ENCODE data around the gene SPSB4. TPM values are rescaled to one million over a fixed set of nuclear protein-coding genes. Genes with fewer than 3 reads are reported as not detected.

The SPSB4 gene
- total and polyA plus RNA-seq, 9 of the 15 experiments (the other 6 are each of a cell fraction or from before 2014, with no cell fraction given), result not detected

- TF ChIP-seq ZNF512 (tag; IDR thresholded peaks at IDR 0.05) (no peak), CBFA2T3 (IDR thresholded peaks at IDR 0.05) (peak; percentile 23; the same call in 1 of the 2 replicates), ILF3 (IDR thresholded peaks at IDR 0.05; ENCODE audit: borderline replicate concordance) (no peak), CHAMP1 (IDR thresholded peaks at IDR 0.05) (no peak), TCF3 (CRISPR knock-in tag; IDR thresholded peaks at IDR 0.05) (0 out of 2 replicates have a peak, but pooled peaks have one; percentile 22), ZHX1 (conservative IDR thresholded peaks at IDR 0.05; ENCODE audit: low read length) (no peak)
Measured at GRCh38 chr3:141076036-141076773, 25.1 kb downstream of the SPSB4 start (continued).
